ENCODE results near the gene CHD2. TPM values are rescaled to one million over a fixed set of nuclear protein-coding genes. Genes with fewer than 3 reads are reported as not detected.

CHD2 gene
- total RNA-seq, 1 experiment from 2014 or later, result 81.8 TPM

DNA sequence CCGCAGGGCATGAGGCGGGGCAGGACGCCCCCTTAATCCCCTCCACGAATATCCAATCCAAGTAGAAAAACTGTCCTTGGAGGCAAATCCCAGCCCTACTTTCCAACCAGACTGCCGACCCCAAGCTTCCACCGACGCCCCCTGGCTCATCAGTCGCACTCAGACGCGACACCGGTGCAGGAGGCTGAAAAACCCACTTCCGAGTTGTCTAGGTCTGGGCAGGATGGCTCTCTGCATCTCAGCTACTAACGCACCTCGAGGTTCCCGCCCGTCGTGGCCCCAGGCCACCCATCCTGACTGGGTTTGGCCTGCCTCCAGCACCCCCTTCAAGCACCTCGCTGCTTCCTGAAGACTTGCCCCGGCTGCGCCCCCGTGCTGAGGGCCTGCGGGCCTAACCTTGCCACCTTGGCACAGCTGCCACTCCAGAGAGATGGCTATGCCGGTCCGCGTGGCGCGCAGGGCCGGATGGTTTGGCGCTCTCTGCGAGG, 173.4 kb downstream of the CHD2 start:
- Histone ChIP-seq H3K36me3 (ENCODE audit: control insufficient read depth, insufficient read depth, low read length) (no peaks in the 10 kb centered on the region), H3K9me3 (ENCODE audit: control insufficient read depth, insufficient read depth, low read depth, low read length) (no peaks in the 10 kb centered on the region), H3K4me3 (ENCODE audit: low read depth in 2 of 2, low read length in 2 of 2) (no peak overlapping the region; a peak in 1 of 4 replicates), H3K27me3 (ENCODE audit: control insufficient read depth, insufficient read depth, low read length) (peaks cover 31% of the 10 kb centered on the region), H3K4me1 (ENCODE audit: control insufficient read depth, insufficient read depth, low read length) (peaks cover 7% of the 10 kb centered on the region), H3K27ac (ENCODE audit: low read length) (no peak overlapping the region)
- no peak for ATAC-seq
- ChIA-PET POLR2A (no interaction called here), CTCF (interaction anchor here (0.6 kb wide), 1 partner anchor 17 kb away, joined by 4 read pairs; no protein-coding TSS in a partner anchor)
- no TSS peak for BruUV-seq (replicated peaks)
- intact Hi-C loops (cut with micrococcal nuclease; ENCODE audit: unreplicated experiment), result no loop called here
- no peak for DNase-seq (ENCODE audit: low read depth, low spot score)
- TF ChIP-seq, protein P1, sequence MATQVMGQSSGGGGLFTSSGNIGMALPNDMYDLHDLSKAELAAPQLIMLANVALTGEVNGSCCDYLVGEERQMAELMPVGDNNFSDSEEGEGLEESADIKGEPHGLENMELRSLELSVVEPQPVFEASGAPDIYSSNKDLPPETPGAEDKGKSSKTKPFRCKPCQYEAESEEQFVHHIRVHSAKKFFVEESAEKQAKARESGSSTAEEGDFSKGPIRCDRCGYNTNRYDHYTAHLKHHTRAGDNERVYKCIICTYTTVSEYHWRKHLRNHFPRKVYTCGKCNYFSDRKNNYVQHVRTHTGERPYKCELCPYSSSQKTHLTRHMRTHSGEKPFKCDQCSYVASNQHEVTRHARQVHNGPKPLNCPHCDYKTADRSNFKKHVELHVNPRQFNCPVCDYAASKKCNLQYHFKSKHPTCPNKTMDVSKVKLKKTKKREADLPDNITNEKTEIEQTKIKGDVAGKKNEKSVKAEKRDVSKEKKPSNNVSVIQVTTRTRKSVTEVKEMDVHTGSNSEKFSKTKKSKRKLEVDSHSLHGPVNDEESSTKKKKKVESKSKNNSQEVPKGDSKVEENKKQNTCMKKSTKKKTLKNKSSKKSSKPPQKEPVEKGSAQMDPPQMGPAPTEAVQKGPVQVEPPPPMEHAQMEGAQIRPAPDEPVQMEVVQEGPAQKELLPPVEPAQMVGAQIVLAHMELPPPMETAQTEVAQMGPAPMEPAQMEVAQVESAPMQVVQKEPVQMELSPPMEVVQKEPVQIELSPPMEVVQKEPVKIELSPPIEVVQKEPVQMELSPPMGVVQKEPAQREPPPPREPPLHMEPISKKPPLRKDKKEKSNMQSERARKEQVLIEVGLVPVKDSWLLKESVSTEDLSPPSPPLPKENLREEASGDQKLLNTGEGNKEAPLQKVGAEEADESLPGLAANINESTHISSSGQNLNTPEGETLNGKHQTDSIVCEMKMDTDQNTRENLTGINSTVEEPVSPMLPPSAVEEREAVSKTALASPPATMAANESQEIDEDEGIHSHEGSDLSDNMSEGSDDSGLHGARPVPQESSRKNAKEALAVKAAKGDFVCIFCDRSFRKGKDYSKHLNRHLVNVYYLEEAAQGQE (IDR thresholded peaks at IDR 0.05; ENCODE audit: insufficient read depth in 1 of 2, low read depth in 2 of 2, low read length in 1 of 2), result no peak
- no peak for TF ChIP-seq POLR2AphosphoS5 (IDR thresholded peaks at IDR 0.05; ENCODE audit: low read depth, low read length)
- TF ChIP-seq, protein P2, sequence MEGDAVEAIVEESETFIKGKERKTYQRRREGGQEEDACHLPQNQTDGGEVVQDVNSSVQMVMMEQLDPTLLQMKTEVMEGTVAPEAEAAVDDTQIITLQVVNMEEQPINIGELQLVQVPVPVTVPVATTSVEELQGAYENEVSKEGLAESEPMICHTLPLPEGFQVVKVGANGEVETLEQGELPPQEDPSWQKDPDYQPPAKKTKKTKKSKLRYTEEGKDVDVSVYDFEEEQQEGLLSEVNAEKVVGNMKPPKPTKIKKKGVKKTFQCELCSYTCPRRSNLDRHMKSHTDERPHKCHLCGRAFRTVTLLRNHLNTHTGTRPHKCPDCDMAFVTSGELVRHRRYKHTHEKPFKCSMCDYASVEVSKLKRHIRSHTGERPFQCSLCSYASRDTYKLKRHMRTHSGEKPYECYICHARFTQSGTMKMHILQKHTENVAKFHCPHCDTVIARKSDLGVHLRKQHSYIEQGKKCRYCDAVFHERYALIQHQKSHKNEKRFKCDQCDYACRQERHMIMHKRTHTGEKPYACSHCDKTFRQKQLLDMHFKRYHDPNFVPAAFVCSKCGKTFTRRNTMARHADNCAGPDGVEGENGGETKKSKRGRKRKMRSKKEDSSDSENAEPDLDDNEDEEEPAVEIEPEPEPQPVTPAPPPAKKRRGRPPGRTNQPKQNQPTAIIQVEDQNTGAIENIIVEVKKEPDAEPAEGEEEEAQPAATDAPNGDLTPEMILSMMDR (IDR thresholded peaks at IDR 0.05), result no peak
- no peak for TF ChIP-seq SIN3A (IDR thresholded peaks at IDR 0.05; ENCODE audit: borderline replicate concordance, insufficient read depth, low read depth, low read length)
- TF ChIP-seq TCF7L2 (IDR thresholded peaks at IDR 0.05; ENCODE audit: low read depth, low read length), result no peak
- in situ Hi-C loops (cut with HindIII; ENCODE audit: low pct_unique_long_range_greater_than_20kb, low sequenced_read_pairs), result no loop called here

DNA sequence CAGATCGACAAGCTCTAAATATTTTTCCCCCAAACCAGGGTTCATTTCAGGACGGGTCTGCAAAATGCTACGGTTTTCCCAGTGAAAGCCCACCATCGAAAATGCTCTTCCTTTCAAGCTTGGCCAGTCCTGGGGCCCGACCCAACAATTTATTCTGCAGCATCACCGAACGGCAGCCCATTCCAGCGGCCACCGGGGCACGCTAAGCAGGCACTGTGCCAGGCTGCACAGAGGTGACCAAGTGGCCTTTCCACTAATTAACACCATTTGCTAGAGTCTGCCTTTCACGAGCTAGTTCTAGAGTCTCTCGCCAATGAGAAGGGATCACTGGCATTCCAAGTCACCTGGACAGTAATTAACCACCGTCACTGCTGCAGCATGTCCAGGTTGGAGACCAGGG, 174.5 kb downstream of the CHD2 start:
- ATAC-seq (no peak), DNase-seq (ENCODE audit: low read depth, low spot score) (no peak)
- TF ChIP-seq, protein P1 (IDR thresholded peaks at IDR 0.05; ENCODE audit: insufficient read depth in 1 of 2, low read depth in 2 of 2, low read length in 1 of 2), result no peak
- TF ChIP-seq SIN3A (IDR thresholded peaks at IDR 0.05; ENCODE audit: borderline replicate concordance, insufficient read depth, low read depth, low read length), result no peak
- TF ChIP-seq, protein P2 (IDR thresholded peaks at IDR 0.05), result no peak
- no peak for TF ChIP-seq TCF7L2 (IDR thresholded peaks at IDR 0.05; ENCODE audit: low read depth, low read length)
- no peak for TF ChIP-seq POLR2AphosphoS5 (IDR thresholded peaks at IDR 0.05; ENCODE audit: low read depth, low read length)
- no peaks in the 10 kb centered on the region for H3K36me3 ChIP-seq (ENCODE audit: control insufficient read depth, insufficient read depth, low read length)
- H3K27me3 ChIP-seq (ENCODE audit: control insufficient read depth, insufficient read depth, low read length), result peaks cover 34% of the 10 kb centered on the region
- H3K4me1 ChIP-seq (ENCODE audit: control insufficient read depth, insufficient read depth, low read length), result peaks cover 7% of the 10 kb centered on the region
- no TSS peak for BruUV-seq (replicated peaks)
- H3K9me3 ChIP-seq (ENCODE audit: control insufficient read depth, insufficient read depth, low read depth, low read length), result no peaks in the 10 kb centered on the region
- in situ Hi-C loops (cut with HindIII; ENCODE audit: low pct_unique_long_range_greater_than_20kb, low sequenced_read_pairs) (no loop called here), intact Hi-C loops (cut with micrococcal nuclease; ENCODE audit: unreplicated experiment) (no loop called here)
- ChIA-PET CTCF (no interaction called here), POLR2A (no interaction called here)
- H3K27ac ChIP-seq (ENCODE audit: low read length), result no peak overlapping the region
- H3K4me3 ChIP-seq (ENCODE audit: low read depth in 2 of 2, low read length in 2 of 2), result no peak overlapping the region
